ENCODE results near the gene RAPGEF1.

The RAPGEF1 gene

DNA sequence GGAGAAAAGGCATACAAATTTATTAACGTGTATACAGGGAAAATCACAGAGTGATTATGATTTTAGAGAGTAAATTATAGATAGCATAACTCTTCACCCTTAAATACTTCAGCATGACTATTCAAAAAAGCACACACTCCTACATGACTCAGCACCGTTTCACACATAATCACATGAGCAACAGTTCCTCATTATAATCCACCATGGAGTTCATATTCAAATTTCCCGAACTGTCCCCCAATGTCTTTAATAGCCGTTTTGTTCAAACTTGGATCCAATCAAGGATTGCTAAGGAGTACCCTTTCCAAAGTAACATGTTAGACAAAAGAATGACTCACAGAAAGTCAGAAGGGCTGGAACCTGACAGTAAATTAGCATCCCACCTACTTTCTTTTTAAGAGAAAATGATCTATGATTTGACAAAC lies 32.1 kb downstream of the RAPGEF1 start:
- DNase-seq (ENCODE audit: low read depth), result no peak

- no peak for DNase-seq (ENCODE audit: low read depth)
These were observed 32.8 kb downstream of the RAPGEF1 start for GRCh38 chr9:131707050-131707449.

- DNase-seq (ENCODE audit: low read depth), result no peak
These were observed 33.3 kb downstream of the RAPGEF1 start for GRCh38 chr9:131706608-131706970.

- no peak for DNase-seq (ENCODE audit: low read depth)
These were observed 34.9 kb downstream of the RAPGEF1 start for GRCh38 chr9:131704988-131705387.

DNA sequence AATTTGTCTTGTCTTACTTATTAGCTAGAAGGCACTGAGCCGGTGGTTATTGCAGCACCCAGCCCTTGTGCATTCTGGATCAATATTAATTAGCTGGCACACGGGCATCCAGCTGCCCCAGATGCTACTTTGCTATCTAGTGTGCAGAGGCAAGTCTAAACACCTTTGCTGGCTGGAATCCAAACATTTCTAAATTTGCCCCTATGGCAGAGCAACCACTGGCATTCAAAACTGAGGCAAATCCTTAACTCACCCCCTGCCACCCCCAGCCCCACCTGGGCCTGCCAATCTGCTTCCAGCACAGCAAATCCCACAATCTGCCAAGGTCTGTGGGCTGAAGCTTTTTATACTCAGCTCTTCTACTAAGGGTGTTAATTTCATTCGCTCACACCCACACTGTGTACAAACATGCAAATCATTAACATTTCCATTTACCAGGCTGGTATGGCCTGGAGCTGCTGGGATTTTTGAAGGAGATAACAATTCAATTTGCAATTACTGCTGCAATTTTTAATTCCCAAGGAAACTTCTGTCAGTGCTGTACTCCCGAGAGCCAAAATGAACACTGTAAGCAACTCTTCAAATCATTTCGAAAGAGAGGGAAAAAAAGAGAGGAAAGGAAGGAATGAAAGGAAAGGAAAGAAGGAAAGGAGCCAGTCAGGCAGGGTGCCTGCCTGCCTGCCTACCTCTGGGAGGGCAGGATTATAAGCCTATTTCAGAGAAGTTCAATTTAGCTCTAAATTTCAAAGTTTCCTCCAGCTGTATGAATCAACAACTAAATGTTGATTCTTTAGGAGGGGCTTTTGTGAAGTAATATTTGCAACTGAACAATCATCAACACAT lies 35.5 kb downstream of the RAPGEF1 start:
- no peak for DNase-seq (ENCODE audit: low read depth)

DNA sequence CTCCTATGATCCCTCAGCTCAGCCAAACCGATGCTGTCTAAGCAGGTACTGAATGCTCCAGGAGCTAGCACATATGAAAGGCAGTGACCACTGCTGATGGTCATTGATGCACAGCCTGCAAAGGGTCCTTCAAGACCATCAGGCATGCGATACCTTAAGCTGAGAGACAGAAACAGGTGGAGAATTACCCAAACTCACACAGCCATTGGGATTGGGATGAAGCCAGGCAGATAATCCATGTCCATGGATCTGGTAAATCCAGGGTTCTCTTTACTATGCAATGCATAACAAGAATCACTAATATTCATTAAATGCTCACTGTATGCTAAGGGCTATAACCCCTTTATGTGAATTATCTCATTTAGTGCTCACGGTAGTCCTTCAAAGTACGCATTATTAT lies 36.2 kb downstream of the RAPGEF1 start:
- no peak for DNase-seq (ENCODE audit: low read depth)

DNA sequence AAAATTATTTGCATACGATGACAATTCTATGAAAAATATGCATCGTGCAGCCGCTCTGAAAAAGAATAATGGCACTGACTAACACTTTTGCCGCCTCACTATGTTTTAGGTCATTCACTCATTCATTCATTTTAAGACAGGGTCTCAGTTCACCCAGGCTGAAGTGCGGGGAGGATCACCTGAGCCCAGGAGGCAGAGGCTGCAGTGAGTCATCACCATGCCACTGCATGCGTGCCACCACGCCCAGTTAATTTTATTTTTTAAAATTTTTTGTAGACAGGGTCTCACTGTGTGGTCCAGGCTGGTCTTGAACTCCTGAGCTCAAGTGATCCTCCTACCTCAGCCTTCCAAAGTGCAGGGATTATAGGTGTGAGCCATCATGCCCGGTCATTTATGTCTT lies 37.0 kb downstream of the RAPGEF1 start:
- DNase-seq (ENCODE audit: low read depth), result no peak

GRCh38 chr9:131701789-131702337 lies 38.0 kb downstream of the RAPGEF1 start:
- DNase-seq (ENCODE audit: low read depth), result no peak

- no peak for DNase-seq (ENCODE audit: low read depth)
These were observed 38.5 kb downstream of the RAPGEF1 start for GRCh38 chr9:131701436-131701781.

- no peak for DNase-seq (ENCODE audit: low read depth)
These were observed 39.0 kb downstream of the RAPGEF1 start for GRCh38 chr9:131700765-131701435.

DNA sequence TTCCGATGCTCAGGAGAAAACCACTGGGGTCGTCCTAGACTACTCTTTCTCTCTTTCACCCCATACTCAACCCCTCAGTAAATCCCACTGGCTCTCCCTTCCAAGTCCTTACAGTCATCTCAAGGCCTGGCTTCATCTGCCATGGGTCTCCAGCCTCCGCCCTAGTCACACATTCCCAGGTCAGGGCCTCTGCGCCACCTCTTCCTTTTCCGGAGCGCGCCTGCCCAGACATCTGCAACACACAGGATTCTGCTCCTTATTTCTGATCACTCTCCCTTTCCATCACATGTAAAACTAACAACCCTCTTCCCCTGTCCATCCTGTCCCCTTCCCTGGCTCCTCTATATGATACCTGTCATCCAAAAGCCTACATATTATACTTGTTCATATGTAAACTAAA lies 39.8 kb downstream of the RAPGEF1 start:
- DNase-seq (ENCODE audit: low read depth), result no peak

DNA sequence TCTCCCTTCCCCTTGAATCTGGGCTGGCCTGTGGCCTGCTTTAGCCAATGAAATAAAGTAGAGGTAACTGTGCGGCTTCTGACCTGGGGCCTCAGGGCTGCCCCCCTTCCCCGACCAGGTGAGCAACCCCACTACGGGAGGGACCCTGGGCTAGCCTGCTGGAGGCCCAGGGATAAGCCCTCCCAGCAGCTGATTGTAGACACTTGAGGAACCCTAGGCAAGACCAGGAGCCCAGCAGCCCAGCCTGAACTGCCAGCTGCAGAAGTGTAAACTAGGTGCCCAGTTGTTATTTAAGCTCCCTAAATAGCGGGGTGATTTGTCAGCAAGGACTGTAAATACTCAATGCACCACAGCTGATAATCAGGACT lies 41.3 kb downstream of the RAPGEF1 start:
- DNase-seq (ENCODE audit: low read depth), result no peak

- no peak for DNase-seq (ENCODE audit: low read depth)
These were observed 41.8 kb downstream of the RAPGEF1 start for GRCh38 chr9:131697908-131698617.

GRCh38 chr9:131697097-131697496 lies 42.8 kb downstream of the RAPGEF1 start:
- no peak for DNase-seq (ENCODE audit: low read depth)

GRCh38 chr9:131695836-131696460 lies 43.9 kb downstream of the RAPGEF1 start:
- no peak for DNase-seq (ENCODE audit: low read depth)

- DNase-seq (ENCODE audit: low read depth), result no peak
These were observed 44.5 kb downstream of the RAPGEF1 start for GRCh38 chr9:131695366-131695765.

DNA sequence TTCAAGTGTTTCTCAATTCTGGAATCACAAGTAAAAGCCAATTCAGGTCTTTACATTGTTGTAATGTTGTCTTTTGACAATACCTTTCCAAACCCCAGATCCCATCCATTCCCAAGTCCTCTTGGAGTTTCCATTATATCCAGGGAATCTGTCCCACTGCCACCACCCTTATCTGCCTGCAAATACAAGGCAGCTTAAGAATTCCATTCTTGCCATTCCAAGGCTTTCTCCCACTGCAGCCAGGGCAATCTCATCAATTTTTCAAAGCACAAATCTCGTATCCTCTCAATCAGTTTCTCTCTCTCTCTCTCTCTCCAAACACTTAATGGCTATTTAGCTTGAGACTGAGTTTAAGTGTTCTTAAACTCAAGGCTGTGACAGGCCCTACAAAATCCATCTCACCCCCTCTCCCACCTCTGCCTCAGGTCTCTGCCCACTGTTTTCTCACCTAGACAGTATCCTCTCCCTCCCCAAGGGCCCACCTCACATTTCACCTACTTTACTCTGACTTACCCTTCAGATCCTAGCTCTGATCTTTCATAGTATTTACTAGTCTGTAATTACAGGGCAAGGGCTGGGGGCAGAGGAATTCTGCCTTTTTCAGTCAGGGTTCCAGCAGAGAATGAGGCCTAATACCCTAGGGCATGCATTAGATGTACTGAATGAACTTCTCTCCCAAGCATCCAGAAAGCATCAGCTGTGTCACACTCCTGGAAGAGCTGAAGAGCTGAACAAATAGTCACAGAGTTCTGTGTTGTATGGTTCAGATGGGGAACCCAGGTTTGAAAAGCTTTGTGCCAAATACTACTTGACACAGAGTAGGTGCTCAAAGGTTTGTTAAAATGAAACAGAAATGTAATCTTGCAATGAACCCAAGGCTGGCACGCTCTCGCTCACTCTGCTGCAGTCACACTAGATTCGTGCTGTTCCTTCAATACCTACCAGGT lies 46.0 kb downstream of the RAPGEF1 start:
- no peak for DNase-seq (ENCODE audit: low read depth)

- no peak for DNase-seq (ENCODE audit: low read depth)
These were observed 47.0 kb downstream of the RAPGEF1 start for GRCh38 chr9:131692612-131693562.

DNA sequence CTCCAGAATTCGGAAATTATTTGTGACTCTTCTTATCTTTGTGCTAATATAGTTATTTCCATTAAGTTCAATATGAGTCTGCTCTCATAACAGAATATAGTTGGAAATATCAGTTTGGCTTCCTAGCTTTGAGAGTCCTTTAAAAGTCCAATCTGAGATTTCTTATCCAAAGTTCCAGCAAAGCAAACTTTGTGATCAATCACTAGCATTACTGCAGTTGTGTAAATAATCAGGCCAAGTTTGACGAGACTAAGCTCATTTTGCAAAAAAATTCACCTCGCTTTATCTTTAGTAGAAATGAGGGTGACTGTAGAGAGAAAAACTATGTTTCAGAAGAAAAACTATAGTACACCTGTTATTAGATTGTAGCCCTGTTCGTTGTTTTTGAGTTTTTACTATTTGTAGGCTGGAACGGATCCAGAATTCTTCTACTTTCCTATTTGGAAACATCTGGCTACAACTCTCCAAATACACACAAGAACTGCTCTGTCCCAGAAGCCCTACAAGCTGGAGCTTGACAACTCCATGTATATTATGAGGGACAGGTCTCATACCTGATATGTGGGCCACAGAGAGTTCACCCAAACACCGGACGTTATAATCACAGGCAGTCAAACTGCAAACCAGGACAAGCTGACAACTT lies 47.8 kb downstream of the RAPGEF1 start:
- DNase-seq (ENCODE audit: low read depth), result no peak

Data from fibroblast of the conjunctiva (primary cell).